HG03025 (cell line): ENCODE data around the gene UPF1.

Source experiments
- ATAC-seq: cut with Tn5 transposase; IDR thresholded peaks from one replicate; pipeline ENCODE4 v1.9.1; 2021; ENCODE audit warnings: mild to moderate bottlenecking, moderate library complexity; ENCODE audit not compliant: unreplicated experiment, low FRiP score

Gene UPF1

DNA sequence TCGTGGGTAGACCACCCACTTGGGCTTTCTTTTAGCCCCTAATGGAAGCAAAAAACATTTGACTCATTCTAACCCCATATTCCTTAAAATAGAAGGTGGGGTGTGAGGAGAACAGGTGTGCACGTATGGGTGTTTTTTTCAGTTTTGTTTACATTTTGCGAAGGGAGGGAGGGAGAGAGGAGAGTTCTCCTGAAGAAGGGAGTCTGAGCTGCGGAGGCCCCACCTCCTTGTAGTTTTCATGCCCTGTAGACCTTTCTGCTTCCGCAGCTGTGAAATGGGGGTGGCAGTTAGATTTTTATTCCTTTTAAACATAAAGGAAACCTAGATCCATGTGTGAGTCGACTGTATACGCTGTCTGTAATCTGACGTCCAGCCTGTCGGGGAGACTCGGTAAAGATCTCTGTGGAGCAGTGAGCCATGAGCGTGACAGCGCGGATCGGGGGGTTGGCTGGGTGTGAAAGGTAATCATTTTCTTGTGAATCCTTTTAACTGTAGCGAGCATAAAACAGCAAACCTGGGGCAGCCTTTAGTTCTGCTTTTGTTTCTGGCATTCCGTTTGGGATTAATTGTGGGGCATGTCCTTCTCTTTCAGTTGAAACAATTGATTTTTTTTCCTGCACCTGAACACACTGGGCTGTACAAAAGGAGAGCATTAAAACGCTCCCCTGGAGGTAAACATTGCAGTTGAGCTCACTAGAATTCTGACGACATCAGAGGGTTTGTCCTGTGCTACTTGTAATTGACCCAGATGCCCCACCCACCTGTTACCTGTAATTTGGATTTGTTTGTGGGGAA lies 2.3 kb downstream of the UPF1 start:
- ATAC-seq: no peak

DNA sequence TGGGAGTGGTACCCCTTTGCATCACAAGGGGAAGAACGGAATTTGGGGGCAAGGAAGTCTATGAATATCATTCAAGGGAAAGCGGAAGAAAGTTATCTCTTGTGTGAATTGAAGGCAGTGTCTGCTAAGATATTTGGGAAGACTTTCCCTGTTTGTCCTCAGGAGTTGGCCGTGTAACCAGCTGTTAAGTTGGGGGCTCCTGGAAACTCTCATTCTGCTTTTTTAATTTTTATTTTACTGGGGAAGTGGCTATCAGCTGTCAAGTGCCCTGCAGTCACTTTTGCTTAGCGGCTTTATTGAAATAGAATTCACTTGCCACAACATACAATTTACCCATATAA lies 2.9 kb downstream of the UPF1 start:
- no peak for ATAC-seq

DNA sequence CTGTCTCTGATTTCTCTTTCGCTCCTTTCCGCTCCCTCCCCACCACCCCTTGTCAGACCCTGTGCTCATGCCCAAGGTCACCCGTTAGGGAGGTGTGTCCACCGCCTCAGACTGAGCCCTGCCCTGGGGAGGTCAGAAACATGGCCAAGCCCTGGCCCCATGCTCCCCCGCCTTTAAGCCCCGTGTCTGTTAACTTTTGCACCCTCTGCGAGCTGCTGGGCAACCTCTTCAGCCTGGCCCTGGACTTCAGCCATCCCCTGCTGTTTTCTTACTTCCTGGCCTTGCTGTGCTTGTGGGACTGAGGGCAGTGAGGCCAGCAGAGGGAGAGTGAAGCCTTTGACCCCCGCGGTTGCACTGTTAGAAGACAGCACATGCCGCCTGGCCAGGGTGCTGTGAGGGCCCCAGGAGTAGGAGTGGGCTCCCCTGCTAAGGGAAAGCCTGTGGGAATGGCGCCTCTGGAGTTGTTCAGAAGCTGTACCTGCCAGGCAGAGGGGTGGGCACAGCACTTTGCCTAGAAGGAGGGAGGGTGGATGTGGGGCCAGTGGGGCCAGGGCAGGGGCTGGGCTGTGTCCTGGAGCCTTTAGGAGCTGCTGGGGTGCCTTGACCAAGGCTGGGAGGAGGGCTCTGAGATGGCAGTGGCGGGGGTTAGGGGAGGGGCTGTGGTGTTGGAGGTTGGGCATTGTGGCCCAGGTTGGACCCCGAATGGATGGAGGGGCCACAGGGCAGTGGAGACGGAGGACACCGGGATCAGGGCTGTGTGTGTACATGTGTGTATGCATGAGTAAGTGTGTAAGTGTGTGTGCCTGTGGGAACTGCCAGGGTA lies 7.9 kb downstream of the UPF1 start:
- no peak for ATAC-seq

DNA sequence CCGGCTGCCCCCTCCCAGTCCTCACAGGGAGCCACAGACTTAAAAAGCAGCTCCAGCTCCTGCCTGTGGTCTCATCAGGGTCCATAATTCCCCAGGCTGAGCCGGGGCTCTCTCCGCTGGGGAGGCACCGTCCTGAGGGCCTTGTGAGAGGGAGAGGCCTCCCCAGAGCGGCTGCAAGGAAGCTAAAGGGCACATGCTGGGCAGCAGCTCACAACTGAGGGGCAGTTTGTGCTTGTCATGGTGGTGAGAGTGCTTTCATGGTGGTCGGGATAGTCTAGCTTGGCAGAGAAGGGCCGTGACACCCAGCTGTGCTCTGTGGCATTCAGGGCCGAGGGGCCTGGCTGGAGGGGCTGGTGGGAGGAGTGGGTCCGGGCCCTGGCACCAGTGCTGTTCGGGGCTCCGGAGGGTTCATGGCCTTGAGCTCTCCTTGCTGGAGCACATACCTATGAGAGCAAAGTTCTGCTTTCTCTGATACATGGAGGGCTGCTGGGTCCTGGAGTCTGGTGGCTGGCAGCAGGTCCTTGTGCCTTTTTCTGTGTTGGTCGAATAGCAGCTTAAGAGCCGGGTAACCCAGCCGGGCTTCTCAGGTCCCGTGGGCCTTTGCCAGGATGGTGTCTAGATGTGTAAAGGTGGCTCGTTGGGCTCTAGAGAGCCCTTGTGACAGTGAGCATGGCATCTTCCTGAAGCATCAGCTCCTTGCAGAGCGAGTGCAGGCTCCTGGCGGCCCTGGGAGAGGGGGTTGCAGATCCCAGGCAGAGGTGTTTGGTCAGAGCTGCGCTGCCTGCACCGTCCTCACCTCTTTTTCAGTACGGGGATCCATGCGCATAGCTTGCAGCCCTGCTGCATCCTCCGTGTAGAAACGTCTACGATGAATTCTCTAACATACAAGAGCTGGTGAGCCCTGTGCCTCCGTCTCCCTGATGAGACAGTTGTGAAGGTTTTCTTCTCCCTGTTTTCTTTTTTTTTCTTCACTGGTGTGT lies 8.8 kb downstream of the UPF1 start:
- ATAC-seq: no peak

DNA sequence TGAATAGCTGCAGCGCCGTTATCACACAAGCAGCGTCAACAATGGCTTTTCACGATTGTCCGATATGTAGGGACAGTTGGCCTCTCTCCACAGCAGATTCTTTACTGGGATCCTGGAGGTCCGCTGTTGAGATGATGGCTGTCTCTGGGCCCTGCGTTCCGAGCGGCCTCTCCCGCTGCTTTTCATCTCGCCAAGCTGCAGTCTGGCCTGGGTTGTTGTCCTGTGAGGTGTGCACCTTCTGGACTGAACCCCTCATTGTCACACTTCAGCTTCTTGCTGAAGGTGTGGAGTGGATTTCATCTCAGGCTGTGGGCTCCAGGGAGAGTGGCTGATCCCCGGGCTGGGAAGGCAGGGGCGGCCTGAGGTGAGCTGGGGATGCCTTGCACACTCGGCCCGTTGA lies 9.6 kb downstream of the UPF1 start:
- no peak for ATAC-seq

DNA sequence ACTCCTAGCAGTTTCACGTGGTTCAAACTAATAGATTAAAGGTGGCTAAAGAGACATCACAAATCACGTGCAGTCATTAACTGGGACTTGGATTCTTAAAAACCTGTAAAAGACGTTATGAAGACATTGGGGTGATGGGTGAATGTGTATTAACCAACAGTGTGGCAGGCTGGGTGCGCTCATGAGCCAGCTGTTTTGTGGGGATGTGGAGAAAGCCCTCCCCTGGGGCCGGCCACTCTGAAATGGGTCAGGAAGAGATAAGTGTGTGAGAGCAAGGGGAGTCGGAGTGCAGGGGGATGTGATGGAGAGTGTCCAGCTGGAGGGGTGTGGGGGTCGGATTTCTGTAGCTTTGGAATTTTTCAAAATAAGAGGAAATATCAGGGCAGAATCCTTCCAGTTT lies 10.4 kb downstream of the UPF1 start:
- ATAC-seq: no peak

DNA sequence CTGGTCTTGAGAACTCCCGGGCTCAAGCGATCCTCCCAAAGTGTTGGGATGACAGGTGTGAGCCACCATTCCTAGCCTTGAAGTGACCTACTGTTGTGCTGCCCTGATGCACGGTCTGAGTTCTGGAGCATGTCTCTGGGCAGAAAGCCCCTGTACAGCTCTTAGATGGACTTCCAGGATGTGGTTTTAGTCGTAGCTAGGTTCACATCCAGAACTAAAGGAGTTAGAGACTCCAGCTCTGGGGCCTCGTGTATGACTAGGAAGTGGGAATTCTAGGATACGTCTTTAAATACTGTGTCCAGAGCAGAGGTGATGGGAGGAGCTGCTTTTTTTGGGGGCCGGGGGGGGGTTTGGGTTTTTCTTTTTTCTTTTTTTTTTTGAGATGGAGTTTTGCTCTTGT lies 12.2 kb downstream of the UPF1 start:
- ATAC-seq: no peak

DNA sequence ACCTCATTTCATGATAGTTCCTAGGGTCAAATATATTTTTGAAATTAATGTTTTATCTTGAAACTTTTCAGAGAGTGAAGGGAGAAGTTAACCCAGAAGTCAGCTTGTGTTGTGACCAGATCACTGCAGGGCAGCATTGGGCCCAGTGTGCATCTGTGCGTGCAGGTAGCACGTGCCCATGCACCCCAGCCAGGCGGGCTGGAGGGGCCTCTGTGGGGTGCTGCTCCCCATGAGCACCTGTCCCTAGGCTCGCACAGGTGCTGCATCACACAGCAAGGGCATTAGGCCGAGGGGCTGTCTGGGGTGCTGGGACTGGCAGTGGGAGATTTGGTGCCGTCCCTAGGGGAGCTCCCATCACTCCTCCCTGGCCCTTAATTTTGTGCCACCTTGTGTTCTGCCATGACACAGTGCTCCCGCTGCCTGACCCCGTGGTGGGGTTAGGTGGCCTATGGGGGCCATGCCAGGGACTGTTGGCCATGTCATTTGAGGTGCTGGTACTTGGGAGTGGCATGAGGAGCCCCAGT lies 13.1 kb downstream of the UPF1 start:
- no peak for ATAC-seq

DNA sequence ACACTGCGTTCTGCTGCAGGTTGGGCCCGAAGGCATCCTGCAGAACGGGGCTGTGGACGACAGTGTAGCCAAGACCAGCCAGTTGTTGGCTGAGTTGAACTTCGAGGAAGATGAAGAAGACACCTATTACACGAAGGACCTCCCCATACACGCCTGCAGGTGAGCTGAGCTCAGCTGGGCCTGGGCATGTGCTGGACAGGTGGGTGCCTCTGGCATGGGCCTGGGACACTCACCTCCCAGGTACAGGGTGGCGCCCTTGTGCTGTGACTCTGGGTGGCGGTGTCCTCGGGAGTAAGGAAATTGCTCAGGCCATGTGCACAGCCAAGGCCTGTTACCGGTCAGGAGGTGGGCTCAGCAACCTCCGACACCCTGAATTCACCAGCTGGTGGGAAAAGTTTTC lies 14.2 kb downstream of the UPF1 start:
- no peak for ATAC-seq

DNA sequence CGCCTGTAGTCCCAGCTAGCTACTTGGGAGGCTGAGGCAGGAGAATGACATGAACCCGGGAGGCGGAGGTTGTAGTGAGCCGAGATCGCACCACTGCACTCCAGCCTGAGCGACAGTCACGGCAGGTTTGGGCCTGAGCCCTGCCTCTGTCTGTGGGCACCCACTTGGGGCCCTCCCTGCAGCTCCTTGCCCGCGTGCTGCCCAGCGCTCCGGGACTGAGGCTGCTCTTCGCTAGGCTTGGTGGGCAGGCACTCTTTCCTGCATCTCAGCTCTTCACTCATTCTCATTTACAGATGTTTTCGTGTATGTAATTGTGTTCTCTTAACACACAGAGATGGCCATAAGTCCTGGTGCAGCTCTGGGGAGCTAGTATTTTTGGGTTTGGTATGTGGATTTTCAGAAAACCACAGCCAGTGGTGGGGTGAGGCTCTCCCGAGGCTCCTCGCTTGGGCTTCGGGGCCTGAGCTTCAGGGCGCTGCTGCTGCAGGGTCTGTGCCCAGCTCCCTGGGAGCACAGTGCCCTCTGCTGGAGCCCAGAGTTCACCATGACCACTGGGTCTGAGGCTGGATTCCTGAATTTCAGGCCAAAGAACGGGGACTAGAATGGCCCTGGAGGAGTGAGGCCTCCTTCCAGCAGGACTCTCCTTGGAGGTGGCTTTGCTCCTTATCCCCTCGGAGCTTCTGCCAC lies 15.2 kb downstream of the UPF1 start:
- no peak for ATAC-seq

DNA sequence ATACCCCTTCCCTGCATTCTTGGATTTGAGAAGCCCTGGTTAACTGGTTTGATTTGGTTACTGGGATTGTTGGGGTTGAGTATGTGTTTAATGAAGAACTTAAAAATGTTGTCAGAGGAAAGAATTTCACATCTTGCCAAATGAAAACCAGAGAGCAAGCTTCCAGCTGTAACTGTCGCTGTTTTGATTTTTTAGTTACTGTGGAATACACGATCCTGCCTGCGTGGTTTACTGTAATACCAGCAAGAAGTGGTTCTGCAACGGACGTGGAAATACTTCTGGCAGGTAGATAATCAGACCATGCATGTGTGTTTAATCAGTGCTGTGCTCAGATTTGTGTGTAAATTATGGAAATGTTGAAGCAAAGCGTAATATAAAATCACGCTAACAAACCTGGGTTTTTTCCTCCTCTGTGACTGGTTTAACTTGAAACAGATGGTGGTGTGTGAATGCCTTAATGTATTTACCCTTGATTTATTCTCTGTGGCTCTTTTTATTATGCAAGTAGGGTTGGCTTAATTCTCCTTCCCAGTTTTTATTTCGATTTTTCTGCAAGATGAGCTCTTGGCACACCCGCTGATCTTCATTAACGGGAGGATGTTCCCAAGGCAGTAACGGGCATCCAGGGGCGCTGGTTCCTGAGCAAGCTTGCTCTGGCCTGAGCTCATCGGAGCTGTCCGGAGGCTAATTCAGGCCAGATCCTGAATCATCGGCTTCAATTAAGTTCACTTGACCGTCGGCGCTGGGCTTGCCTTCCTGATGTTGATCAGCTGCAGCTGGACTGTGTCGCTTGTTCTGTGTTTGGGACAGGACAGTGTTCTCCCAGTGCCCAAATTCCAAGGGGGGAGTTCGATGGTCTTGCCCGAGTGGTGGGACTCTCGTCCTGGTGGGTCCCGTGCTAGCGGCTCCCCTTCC lies 16.0 kb downstream of the UPF1 start:
- ATAC-seq: no peak

DNA sequence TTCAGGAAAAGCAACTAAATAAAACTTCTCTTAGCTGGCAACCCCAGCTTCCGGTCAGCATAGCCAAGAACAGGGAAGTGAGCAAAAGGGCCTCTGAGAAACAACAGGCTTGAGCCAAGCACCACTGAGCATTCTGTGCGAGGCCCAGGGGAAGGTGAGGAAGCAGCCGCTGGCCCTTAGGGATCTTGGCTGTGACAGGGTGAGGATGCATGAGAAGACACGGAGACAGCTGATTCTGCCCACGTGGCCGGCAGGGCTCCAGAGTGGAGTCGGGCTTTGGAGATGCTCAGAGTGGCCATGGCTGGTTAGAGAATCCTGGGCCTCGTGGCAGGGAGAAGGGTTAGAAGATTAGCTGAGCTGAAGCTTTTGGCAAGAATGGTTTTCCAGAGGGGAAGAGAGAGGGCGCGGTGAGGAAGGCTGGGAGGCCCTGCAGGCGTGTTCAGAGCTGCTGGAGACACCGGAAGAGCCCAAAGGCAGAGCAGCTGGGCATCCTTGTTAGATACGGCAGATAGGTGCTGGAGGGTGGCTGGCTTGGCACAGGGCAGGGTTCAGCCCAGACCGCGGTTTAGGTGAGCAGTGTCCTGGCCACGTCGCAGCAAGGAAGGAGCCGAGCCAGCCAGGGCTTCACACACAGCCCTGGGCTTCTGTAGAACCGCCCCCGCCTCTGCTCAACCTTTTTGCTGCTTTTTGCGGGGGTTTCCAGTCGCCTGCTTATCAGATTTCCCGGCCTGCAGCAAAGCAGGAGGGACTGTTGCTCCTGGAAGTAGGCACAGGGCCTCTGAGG lies 17.3 kb downstream of the UPF1 start:
- no peak for ATAC-seq

DNA sequence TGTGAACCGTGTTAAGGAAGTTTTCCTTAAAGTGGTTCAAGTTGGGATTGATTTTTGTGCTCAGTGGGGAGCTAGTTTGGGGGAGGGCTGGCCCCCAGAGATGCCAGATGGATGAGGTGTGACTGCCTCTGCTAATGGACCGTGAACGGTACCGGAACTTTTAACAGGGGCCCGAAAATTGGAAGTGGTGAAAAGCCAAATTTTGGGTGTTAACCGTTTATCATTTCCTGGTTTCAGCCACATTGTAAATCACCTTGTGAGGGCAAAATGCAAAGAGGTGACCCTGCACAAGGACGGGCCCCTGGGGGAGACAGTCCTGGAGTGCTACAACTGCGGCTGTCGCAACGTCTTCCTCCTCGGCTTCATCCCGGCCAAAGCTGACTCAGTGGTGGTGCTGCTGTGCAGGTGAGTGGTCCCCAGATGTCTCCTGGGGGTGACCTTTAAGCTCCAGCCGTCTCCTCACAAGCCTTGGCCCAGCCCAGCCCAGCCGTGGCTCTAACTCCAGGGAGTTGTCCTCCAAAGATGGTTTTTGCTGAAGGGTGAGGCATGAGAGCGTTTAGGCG lies 18.2 kb downstream of the UPF1 start:
- no peak for ATAC-seq

DNA sequence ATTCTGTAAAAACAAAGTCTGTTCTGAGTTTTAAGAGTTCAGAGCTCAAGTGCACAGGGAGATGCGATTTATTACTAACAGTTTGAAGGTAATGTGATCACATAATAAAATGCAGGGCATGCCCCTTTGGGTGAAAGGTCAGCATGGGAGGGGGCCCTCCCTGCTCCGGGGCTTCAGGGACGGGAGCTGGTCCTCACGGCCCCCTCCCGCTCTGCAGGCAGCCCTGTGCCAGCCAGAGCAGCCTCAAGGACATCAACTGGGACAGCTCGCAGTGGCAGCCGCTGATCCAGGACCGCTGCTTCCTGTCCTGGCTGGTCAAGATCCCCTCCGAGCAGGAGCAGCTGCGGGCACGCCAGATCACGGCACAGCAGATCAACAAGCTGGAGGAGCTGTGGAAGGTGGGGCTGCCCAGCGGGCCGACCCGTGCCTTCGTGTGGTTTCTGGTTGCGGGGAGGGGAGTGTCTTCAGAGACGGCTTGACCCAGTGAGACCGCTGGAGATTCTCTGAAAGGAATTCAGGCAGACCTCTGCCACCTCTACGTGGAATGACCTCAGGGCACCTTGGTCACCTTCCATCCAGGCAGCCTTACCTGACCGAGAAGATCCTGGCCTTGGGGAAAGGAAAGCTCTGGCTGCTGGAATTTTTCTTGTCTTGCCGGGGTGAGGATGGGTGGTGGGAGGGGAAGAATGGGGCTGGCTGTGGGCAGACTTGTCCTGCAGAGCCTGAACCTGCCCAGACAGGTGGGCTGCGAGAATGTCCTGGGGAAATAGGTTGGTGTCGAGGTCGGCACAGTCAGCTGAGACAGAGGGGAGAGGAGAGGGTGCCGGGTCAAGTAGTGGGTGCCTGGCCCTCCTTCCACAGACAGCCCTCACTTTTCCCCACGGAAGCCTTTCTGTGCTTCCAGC lies 19.0 kb downstream of the UPF1 start:
- no peak for ATAC-seq

DNA sequence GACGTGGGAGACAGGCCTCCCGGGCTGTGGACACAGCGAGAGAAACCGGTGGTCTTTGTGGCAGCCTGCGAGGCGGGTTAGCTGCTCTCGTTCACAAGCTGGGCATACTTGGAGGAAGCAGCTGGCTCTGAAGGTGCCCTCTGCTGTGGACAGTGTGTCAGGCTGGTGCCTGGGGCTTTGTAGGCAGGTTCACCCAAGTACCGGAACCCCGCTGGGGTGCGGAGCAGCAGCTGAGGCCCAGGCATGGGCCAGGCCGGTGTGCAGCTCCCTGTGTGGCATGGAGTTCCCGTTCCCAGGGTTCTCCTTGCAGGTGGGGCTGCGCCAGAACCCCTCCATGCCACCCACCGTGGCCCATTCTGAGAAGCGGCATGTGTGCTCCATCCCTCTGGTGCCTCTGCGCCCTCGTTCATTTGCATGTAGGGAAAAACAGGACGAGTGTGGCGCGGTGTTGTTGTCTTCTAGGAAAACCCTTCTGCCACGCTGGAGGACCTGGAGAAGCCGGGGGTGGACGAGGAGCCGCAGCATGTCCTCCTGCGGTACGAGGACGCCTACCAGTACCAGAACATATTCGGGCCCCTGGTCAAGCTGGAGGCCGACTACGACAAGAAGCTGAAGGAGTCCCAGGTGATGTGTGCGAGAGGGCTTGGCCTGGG lies 20.0 kb downstream of the UPF1 start:
- no peak for ATAC-seq

DNA sequence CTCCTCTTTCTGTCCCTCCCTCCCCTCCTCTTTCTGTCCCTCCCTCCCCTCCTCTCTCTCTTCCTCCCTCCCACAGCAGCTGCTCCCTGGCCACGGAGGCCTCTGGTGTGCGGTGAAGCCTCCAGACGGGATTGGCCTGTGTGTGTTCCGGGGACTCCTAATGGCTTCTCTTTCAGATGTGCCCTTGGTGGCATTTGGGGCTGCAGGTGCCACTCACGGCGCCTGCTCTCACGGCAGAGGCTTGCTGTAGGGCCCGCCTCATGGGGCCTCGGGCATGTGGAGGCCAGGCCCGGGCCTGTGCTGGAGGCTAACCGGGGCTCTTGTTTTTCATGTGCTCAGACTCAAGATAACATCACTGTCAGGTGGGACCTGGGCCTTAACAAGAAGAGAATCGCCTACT lies 20.9 kb downstream of the UPF1 start:
- no peak for ATAC-seq
